HG02678 (cell line): ENCODE measurements around the gene CD2AP.

Source experiments
- ATAC-seq: cut with Tn5 transposase; IDR thresholded peaks from one replicate; pipeline ENCODE4 v1.9.1; 2021; ENCODE audit warnings: mild to moderate bottlenecking, moderate library complexity; ENCODE audit not compliant: unreplicated experiment

CD2AP gene

GRCh38 chr6:47495207-47495606 is 17.6 kb downstream of the CD2AP start:
- ATAC-seq, result no peak

- no peak for ATAC-seq
Measured at GRCh38 chr6:47495954-47496545, 18.5 kb downstream of the CD2AP start.

GRCh38 chr6:47496935-47497579 is 19.5 kb downstream of the CD2AP start:
- ATAC-seq, result no peak

GRCh38 chr6:47502920-47503319 is 25.3 kb downstream of the CD2AP start:
- ATAC-seq, result no peak

- ATAC-seq, result no peak
Measured at GRCh38 chr6:47509937-47510336, 32.3 kb downstream of the CD2AP start.

- ATAC-seq, result no peak
Measured at GRCh38 chr6:47512872-47513271, 35.3 kb downstream of the CD2AP start.

GRCh38 chr6:47519279-47519678 is 41.7 kb downstream of the CD2AP start:
- no peak for ATAC-seq

- no peak for ATAC-seq
Measured at GRCh38 chr6:47520282-47520681, 42.7 kb downstream of the CD2AP start.

GRCh38 chr6:47521961-47522360 is 44.4 kb downstream of the CD2AP start:
- no peak for ATAC-seq

- no peak for ATAC-seq
Measured at GRCh38 chr6:47524136-47524845, 46.7 kb downstream of the CD2AP start.

- no peak for ATAC-seq
Measured at GRCh38 chr6:47525330-47526057, 47.9 kb downstream of the CD2AP start.

- no peak for ATAC-seq
Measured at GRCh38 chr6:47527274-47527673, 49.7 kb downstream of the CD2AP start.

- no peak for ATAC-seq
Measured at GRCh38 chr6:47529734-47530133, 52.1 kb downstream of the CD2AP start.

- no peak for ATAC-seq
Measured at GRCh38 chr6:47532981-47533585, 55.5 kb downstream of the CD2AP start.

GRCh38 chr6:47534063-47534462 is 56.5 kb downstream of the CD2AP start:
- no peak for ATAC-seq

GRCh38 chr6:47535316-47536225 is 58.0 kb downstream of the CD2AP start:
- no peak for ATAC-seq

GRCh38 chr6:47536816-47537401 is 59.3 kb downstream of the CD2AP start:
- ATAC-seq, result no peak

- ATAC-seq, result no peak
Measured at GRCh38 chr6:47545223-47545622, 67.6 kb downstream of the CD2AP start.

- ATAC-seq, result no peak
Measured at GRCh38 chr6:47551670-47552069, 74.1 kb downstream of the CD2AP start.

GRCh38 chr6:47552319-47552718 is 74.7 kb downstream of the CD2AP start:
- no peak for ATAC-seq
